GM13977 (cell line): ENCODE results near the gene POLDIP3.

Source experiments
- DNase-seq: peaks from one replicate; pipeline ENCODE4 v3.0.0; 2012; ENCODE audit warnings: low spot score
- in situ Hi-C: fragments of 300-500 bp; cut with MboI; formaldehyde crosslinking; loops from one replicate; pipeline ENCODE4 v1.12.0; 2022; ENCODE audit warnings: low sequenced_read_pairs, low pct_unique_long_range_greater_than_20kb, mixed read lengths, inconsistent platforms; ENCODE audit not compliant: unreplicated experiment
- TF ChIP-seq, protein P1 (sequence below): IDR thresholded peaks from 2 replicates; pipeline ENCODE4 v1.5.1; 2012; ENCODE audit warnings: mild to moderate bottlenecking, control low read depth; ENCODE audit not compliant: insufficient read depth; ENCODE audit errors: extremely low read depth, missing control alignments

The POLDIP3 gene, protein sequence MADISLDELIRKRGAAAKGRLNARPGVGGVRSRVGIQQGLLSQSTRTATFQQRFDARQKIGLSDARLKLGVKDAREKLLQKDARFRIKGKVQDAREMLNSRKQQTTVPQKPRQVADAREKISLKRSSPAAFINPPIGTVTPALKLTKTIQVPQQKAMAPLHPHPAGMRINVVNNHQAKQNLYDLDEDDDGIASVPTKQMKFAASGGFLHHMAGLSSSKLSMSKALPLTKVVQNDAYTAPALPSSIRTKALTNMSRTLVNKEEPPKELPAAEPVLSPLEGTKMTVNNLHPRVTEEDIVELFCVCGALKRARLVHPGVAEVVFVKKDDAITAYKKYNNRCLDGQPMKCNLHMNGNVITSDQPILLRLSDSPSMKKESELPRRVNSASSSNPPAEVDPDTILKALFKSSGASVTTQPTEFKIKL

DNA sequence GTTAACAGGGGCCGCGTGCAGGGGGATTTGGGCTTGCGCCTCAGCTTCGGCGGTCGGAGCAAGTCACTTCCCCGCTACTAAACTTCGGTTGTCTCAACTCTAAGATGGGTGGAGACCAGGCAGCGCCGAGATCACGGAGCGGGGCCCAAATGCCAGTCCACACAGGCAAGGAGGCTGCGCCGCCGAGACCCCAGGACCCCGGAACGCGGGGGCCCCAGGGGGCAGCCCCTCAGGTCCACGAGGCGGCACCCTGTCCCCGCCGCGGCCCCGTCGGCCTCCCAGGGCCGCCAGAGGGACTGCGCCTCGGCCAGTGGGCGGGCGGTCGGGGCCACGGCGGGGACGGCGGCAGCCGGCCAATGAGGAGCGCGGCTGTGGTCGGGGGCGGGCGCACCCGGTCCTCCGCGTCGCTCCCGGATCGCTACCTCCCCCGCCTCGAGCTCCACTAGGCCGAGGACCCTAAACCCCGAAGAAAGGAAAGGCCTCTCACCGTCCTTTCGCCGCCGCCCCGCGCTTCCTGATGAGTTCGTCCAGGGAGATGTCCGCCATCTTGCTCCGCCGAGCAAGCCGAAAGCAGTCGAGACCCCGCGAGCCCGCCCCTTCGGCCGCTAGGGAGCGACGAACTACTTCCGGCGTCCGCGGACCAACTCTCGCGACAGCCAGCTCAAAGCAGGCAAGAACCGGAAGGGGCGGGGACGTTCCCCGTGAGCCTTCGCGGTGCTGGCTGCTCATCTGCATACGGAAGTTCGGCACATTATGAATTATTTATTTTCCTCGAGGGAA lies at the start of gene POLDIP3:
Gene POLDIP3, minus strand, starts transcription at position 572 of the 780 bp plus-strand sequence. Its CDS starts 26 bp downstream, at position 546.
- DNase-seq: peak; percentile 99
- in situ Hi-C loops: no loop called here
- TF ChIP-seq, protein P1, sequence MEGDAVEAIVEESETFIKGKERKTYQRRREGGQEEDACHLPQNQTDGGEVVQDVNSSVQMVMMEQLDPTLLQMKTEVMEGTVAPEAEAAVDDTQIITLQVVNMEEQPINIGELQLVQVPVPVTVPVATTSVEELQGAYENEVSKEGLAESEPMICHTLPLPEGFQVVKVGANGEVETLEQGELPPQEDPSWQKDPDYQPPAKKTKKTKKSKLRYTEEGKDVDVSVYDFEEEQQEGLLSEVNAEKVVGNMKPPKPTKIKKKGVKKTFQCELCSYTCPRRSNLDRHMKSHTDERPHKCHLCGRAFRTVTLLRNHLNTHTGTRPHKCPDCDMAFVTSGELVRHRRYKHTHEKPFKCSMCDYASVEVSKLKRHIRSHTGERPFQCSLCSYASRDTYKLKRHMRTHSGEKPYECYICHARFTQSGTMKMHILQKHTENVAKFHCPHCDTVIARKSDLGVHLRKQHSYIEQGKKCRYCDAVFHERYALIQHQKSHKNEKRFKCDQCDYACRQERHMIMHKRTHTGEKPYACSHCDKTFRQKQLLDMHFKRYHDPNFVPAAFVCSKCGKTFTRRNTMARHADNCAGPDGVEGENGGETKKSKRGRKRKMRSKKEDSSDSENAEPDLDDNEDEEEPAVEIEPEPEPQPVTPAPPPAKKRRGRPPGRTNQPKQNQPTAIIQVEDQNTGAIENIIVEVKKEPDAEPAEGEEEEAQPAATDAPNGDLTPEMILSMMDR: peak; percentile 36

DNA sequence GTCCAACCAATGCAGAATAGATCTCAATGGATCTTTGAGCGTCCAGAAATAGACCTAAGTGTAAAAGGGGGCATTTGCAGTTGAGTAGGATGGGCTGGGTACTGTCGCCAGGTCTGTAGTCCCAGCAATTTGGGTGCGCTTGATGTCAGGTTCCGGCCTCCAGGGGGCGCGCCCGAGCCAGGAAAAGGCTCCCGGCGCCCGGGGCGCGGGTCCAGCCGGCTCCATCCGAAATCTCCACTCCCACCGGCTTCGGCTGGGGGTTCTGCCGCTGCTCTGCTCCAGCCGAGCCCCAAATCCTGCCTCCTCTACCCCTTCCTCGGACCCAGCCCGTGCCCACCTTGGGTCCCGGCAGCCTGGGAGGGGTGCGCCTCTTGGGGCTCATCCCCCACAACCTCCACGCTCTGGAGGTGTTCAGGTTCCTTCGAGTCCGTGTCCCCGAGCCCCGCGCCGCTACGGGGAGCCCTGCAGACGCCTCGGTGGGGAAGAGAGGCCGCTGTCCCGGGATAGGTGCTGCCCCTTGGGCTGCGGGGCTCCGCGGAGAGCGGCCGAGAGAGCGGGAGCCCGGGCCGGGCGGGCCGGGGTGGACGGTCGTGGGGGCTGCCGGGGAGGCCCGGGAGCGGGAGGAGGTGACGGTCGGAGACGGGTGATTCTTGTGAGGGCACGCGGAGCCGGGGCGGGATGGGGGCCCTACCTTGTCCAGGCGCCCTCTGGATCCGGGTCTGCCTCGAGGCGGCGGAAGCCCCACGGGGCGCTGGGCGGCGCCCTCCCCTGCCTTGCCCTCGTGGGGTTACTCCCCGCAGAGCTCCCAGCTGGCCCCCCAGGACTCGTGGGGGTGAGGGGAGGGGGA lies 47.5 kb upstream of the POLDIP3 start:
- in situ Hi-C loops: no loop called here
- peak; percentile 88 for DNase-seq
- TF ChIP-seq, protein P1: peak; percentile 83

DNA sequence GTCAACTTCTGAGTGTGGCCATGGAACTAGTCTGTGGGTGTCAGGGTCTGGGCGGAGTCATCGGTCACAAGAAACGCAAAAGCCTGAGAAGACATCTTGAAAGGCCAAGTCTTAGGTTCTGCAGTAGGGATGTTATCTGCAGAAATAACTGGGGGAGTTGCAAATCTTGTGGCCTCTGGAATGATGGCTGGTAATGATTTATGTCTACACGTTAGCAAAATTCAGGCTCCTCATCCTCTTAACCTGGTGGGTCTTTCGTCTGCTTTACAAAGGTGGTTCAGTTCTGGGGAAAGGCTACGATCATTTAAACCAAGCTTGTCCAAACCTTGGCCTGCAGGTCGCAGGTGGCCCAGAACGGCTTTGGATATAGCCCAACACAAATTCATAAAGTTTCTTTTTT lies 41.9 kb upstream of the POLDIP3 start:
- DNase-seq: no peak
- TF ChIP-seq, protein P1: no peak
- in situ Hi-C loops: no loop called here

DNA sequence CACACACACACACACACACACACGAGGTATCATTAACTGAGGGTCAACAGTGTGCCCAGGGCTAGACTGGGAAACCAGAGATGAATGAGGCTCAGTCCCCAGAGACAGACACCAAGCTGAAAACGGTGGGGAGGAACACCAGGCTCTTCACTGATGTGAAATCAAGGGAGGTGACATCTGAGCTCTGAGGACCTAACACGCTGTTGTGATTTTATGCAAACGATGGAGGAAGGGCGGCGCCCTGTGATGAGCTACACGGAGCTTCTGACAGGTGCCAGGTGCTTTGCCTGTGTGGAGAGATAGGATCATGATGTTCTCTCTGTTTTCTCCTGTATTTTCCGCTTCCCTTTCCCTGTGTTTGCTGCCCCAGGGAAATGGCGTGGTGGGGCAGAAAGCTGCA lies 41.0 kb upstream of the POLDIP3 start:
- peak; percentile 78 for DNase-seq
- TF ChIP-seq, protein P1: no peak
- in situ Hi-C loops: no loop called here

DNA sequence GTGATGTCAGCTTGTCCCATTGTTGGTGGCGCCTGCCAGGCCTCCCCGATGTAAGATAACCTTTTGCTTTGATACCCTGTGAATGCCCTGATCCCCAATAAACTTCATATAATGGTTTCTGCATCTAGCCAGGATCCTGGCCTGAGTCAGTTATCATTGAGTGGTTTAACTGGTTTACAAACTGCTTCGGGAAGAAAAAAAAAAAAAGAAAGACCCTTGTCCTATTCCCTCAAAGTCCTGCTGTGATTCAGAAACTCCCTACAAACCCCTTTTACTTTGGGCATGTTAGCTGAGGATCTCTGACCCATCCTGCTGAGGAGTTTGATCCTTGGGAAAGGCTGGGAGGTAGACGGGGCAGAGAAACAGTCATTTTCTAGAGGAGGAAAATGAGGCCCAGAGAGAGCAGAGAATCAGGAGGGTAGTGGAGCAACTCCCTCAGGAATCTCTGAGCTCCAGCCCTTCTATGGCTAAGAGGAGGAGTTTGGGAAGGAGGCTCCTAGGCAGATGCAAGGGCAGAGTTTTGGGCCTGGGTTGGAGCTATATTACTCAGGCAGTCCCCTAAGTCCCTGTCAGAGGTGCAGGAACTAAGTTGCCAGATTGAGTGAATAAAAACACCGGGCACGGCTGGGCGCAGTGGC lies 39.9 kb upstream of the POLDIP3 start:
- TF ChIP-seq, protein P1: no peak
- DNase-seq: no peak
- in situ Hi-C loops: no loop called here
